ENCODE results near the gene PYGB. TPM values are rescaled to one million over a fixed set of nuclear protein-coding genes. Genes with fewer than 3 reads are reported as not detected.

The PYGB gene
- total RNA-seq, 1 experiment from 2014 or later, result 220 TPM

GRCh38 chr20:25249198-25249931, 1.5 kb downstream of the PYGB start:
- no peak for ATAC-seq

DNA sequence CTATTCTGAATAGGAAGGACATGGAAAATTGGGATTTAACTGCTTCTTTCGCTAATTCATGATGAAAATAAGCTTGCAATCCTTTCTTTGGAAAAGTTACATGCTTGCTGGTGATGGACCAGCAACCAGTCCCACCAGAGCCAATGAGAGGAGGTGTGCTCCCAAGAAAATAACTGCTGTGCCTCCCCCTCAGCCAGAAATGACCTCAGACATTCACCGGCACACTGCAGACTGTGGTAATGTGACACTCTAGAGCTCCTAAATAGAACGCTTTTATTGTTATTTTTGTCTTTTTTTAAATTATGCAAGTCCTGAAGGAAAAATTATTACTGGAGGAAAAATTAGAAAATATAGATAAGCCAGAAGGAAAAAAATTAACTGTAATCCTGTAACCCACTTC, 2.6 kb downstream of the PYGB start:
- ATAC-seq (no peak), DNase-seq (ENCODE audit: low read depth, low spot score) (no peak)
- Histone ChIP-seq H3K36me3 (ENCODE audit: control insufficient read depth, insufficient read depth, low read length) (peaks cover 6% of the 10 kb centered on the region), H3K27ac (ENCODE audit: low read length) (peak overlapping the region; percentile 93), H3K4me1 (ENCODE audit: control insufficient read depth, insufficient read depth, low read length) (peaks cover 59% of the 10 kb centered on the region), H3K27me3 (ENCODE audit: control insufficient read depth, insufficient read depth, low read length) (no peaks in the 10 kb centered on the region), H3K4me3 (ENCODE audit: low read depth in 2 of 2, low read length in 2 of 2) (peak overlapping the region; percentile 91 to 92), H3K9me3 (ENCODE audit: control insufficient read depth, insufficient read depth, low read depth, low read length) (no peaks in the 10 kb centered on the region)
- ChIA-PET CTCF (no interaction called here), POLR2A (interaction anchor here (0.6 to 0.7 kb wide), 2 partner anchors 27 to 258 kb away, joined by 3 read pairs; partner anchors contain the start of gene APMAP)
- in situ Hi-C loops (cut with HindIII; ENCODE audit: low pct_unique_long_range_greater_than_20kb, low sequenced_read_pairs) (no loop called here), intact Hi-C loops (cut with micrococcal nuclease; ENCODE audit: unreplicated experiment) (no loop called here)
- no TSS peak for BruUV-seq (replicated peaks)
- TF ChIP-seq, protein P1, sequence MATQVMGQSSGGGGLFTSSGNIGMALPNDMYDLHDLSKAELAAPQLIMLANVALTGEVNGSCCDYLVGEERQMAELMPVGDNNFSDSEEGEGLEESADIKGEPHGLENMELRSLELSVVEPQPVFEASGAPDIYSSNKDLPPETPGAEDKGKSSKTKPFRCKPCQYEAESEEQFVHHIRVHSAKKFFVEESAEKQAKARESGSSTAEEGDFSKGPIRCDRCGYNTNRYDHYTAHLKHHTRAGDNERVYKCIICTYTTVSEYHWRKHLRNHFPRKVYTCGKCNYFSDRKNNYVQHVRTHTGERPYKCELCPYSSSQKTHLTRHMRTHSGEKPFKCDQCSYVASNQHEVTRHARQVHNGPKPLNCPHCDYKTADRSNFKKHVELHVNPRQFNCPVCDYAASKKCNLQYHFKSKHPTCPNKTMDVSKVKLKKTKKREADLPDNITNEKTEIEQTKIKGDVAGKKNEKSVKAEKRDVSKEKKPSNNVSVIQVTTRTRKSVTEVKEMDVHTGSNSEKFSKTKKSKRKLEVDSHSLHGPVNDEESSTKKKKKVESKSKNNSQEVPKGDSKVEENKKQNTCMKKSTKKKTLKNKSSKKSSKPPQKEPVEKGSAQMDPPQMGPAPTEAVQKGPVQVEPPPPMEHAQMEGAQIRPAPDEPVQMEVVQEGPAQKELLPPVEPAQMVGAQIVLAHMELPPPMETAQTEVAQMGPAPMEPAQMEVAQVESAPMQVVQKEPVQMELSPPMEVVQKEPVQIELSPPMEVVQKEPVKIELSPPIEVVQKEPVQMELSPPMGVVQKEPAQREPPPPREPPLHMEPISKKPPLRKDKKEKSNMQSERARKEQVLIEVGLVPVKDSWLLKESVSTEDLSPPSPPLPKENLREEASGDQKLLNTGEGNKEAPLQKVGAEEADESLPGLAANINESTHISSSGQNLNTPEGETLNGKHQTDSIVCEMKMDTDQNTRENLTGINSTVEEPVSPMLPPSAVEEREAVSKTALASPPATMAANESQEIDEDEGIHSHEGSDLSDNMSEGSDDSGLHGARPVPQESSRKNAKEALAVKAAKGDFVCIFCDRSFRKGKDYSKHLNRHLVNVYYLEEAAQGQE (IDR thresholded peaks at IDR 0.05; ENCODE audit: insufficient read depth in 1 of 2, low read depth in 2 of 2, low read length in 1 of 2), result no peak
- TF ChIP-seq SIN3A (IDR thresholded peaks at IDR 0.05; ENCODE audit: borderline replicate concordance, insufficient read depth, low read depth, low read length) (no peak), TCF7L2 (IDR thresholded peaks at IDR 0.05; ENCODE audit: low read depth, low read length) (no peak), POLR2AphosphoS5 (IDR thresholded peaks at IDR 0.05; ENCODE audit: low read depth, low read length) (no peak)
- TF ChIP-seq, protein P2, sequence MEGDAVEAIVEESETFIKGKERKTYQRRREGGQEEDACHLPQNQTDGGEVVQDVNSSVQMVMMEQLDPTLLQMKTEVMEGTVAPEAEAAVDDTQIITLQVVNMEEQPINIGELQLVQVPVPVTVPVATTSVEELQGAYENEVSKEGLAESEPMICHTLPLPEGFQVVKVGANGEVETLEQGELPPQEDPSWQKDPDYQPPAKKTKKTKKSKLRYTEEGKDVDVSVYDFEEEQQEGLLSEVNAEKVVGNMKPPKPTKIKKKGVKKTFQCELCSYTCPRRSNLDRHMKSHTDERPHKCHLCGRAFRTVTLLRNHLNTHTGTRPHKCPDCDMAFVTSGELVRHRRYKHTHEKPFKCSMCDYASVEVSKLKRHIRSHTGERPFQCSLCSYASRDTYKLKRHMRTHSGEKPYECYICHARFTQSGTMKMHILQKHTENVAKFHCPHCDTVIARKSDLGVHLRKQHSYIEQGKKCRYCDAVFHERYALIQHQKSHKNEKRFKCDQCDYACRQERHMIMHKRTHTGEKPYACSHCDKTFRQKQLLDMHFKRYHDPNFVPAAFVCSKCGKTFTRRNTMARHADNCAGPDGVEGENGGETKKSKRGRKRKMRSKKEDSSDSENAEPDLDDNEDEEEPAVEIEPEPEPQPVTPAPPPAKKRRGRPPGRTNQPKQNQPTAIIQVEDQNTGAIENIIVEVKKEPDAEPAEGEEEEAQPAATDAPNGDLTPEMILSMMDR (IDR thresholded peaks at IDR 0.05), result no peak

More at GRCh38 chr20:25249198-25249931, 1.5 kb downstream of the PYGB start:
- H3K4me3 ChIP-seq (ENCODE audit: low read depth in 2 of 2, low read length in 2 of 2), result peak overlapping the region; percentile 91 to 92
- peak overlapping the region; percentile 93 for H3K27ac ChIP-seq (ENCODE audit: low read length)
- no peaks in the 10 kb centered on the region; the same call in 1 of the 2 replicates for H3K9me3 ChIP-seq (ENCODE audit: control insufficient read depth, insufficient read depth, low read depth, low read length)
- BruUV-seq (replicated peaks), result TSS peak; percentile 77
- H3K27me3 ChIP-seq (ENCODE audit: control insufficient read depth, insufficient read depth, low read length), result no peaks in the 10 kb centered on the region
- DNase-seq (ENCODE audit: low read depth, low spot score), result no peak
- ChIA-PET CTCF (interaction anchor here (0.7 kb wide), 1 partner anchor 31 kb away, joined by 3 read pairs; no protein-coding TSS in a partner anchor), POLR2A (interaction anchor here (0.7 kb wide), 1 partner anchor 13 kb away, joined by 4 read pairs; no protein-coding TSS in a partner anchor)
- H3K4me1 ChIP-seq (ENCODE audit: control insufficient read depth, insufficient read depth, low read length), result peaks cover 53% of the 10 kb centered on the region
- TF ChIP-seq TCF7L2 (IDR thresholded peaks at IDR 0.05; ENCODE audit: low read depth, low read length), result no peak
- TF ChIP-seq, protein P2 (IDR thresholded peaks at IDR 0.05), result no peak
- TF ChIP-seq, protein P1 (IDR thresholded peaks at IDR 0.05; ENCODE audit: insufficient read depth in 1 of 2, low read depth in 2 of 2, low read length in 1 of 2), result no peak
- peaks cover 4% of the 10 kb centered on the region for H3K36me3 ChIP-seq (ENCODE audit: control insufficient read depth, insufficient read depth, low read length)
- intact Hi-C loops (cut with micrococcal nuclease; ENCODE audit: unreplicated experiment) (no loop called here), in situ Hi-C loops (cut with HindIII; ENCODE audit: low pct_unique_long_range_greater_than_20kb, low sequenced_read_pairs) (no loop called here)

Data from Panc1 (cell line).